PFSK-1 (cell line): ENCODE data around the gene SUPT7L.

Source experiments
- POLR2AphosphoS5 ChIP-seq: IDR thresholded peaks from 2 replicates; pipeline ENCODE4 v1.6.1; 2012; ENCODE audit warnings: low read depth, mild to moderate bottlenecking, control low read depth, low read length, moderate library complexity
- REST ChIP-seq, 2 experiments: IDR thresholded peaks; 2 replicates each; pipeline versions ENCODE4 v1.6.1 to v1.8.0; 2011 to 2012; ENCODE audit warnings: low read depth in 2 of 2, low read length in 2 of 2, control low read depth in 1 of 2, inconsistent platforms in 1 of 2, mild to moderate bottlenecking in 1 of 2, moderate library complexity in 1 of 2; ENCODE audit not compliant: insufficient read depth in 1 of 2
- SIN3A ChIP-seq: IDR thresholded peaks from 2 replicates; pipeline ENCODE4 v1.6.1; 2012; ENCODE audit warnings: mild to moderate bottlenecking, low read length, moderate library complexity, borderline replicate concordance; ENCODE audit not compliant: insufficient read depth
- TAF1 ChIP-seq: IDR thresholded peaks from 2 replicates; pipeline ENCODE4 v1.6.1; 2012; ENCODE audit warnings: low read length, control low read depth, borderline replicate concordance; ENCODE audit not compliant: insufficient read depth

DNA sequence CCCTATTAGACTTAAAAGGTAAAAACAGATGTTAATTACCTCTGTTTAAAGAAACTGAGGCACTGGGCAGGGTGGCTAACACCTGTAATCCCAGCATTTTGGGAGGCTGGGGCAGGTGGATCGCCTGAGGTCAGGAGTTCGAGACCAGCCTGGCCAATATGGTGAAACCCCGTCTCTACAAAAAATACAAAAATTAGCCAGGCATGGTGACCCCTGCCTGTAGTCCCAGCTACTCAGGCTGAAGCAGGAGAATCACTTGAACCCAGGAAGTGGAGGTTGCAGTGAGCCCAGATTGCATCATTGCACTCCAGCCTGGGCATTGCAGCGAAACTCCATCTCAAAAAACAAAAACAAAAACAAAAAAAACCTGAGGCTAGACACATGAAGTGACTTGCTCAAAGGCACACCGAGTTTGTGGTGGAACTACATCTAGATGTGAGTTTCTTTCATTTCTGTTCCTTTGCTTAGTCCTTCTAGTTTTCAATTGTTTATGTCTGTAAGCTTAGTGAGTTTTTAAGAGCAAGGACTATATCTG is 41.0 kb upstream of the SUPT7L start:
- TF ChIP-seq POLR2AphosphoS5 (no peak), SIN3A (no peak), TAF1 (no peak), REST (IDR thresholded peaks at IDR 0.05; ENCODE audit: insufficient read depth in 1 of 2, low read depth in 2 of 2, low read length in 2 of 2) (no peak)
